D721Med (cell line): ENCODE measurements around the gene POU4F2.

Experiments used
- DNase-seq: peaks from one replicate; pipeline ENCODE4 v3.0.0; 2011; ENCODE audit warnings: low spot score; ENCODE audit not compliant: insufficient read length
- FAIRE-seq: peaks from 2 replicates; lab custom pipeline; 2011; peaks lifted over from hg19 to GRCh38; lab: Jason Lieb, UNC
- TF ChIP-seq, protein P1 (sequence below): IDR thresholded peaks from 2 replicates; pipeline ENCODE4 v1.5.1; 2012; ENCODE audit warnings: mild to moderate bottlenecking, control low read depth; ENCODE audit not compliant: insufficient read depth; ENCODE audit errors: missing control alignments

POU4F2 gene

GRCh38 chr4:146643812-146644401 is 5.2 kb downstream of the POU4F2 start:
- FAIRE-seq (no peak), DNase-seq (no peak)
- TF ChIP-seq, protein P1, sequence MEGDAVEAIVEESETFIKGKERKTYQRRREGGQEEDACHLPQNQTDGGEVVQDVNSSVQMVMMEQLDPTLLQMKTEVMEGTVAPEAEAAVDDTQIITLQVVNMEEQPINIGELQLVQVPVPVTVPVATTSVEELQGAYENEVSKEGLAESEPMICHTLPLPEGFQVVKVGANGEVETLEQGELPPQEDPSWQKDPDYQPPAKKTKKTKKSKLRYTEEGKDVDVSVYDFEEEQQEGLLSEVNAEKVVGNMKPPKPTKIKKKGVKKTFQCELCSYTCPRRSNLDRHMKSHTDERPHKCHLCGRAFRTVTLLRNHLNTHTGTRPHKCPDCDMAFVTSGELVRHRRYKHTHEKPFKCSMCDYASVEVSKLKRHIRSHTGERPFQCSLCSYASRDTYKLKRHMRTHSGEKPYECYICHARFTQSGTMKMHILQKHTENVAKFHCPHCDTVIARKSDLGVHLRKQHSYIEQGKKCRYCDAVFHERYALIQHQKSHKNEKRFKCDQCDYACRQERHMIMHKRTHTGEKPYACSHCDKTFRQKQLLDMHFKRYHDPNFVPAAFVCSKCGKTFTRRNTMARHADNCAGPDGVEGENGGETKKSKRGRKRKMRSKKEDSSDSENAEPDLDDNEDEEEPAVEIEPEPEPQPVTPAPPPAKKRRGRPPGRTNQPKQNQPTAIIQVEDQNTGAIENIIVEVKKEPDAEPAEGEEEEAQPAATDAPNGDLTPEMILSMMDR, result no peak

DNA sequence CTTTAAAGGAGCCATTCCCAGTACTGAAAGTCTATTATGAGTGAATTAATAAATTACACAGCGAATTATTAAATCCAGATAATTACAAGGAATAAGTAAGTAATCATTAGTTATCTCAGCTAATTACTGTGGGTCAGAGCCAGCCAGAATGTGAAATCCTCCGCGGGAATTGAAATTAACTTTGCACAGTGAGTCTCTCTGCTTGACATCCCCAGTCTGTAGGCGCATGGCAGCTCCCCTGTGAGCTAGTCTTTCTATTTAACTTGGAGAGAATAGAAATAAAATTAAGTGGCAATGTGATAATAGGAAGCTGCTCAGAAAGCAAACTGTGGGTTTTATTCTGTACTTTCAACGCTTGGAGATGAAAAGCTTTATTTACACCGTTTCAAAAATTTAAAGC is 7.2 kb downstream of the POU4F2 start:
- no peak for DNase-seq
- no peak for FAIRE-seq
- TF ChIP-seq, protein P1, result no peak

DNA sequence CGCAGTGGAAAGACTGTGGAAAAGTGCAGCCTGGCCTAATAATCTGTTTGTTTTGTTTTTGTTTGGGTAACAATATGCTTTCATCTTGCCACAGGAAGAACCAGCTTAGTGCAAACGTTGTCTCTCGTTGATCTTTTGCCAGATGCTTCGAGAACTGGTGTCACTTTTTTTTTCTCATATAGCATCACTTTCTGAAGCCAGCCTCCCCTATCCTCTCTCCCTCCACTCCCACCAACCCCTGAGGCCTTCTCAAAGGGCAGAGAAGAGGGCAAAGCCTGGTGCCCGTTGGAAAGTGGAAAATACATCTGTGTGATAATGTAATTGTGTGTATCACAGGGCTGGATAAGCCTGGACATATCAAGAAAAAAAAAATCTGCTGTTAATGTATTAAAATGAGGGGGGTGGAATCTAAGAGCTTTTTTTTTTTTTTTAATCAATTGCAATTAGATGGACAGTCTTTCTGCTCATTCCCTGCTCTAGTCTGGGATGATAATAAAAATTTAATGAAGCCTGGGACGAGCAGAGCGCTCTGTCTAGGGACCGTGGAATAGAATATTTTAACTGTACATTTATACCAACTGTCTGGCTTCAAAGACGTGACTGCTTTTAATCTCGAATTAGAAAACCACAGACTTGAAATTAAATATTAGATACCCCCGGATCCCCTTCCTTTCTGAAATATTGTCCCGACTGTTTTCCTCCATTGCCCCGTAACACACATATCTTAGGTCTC is 8.1 kb downstream of the POU4F2 start:
- DNase-seq, result no peak
- TF ChIP-seq, protein P1, result no peak
- FAIRE-seq, result no peak

GRCh38 chr4:146647615-146648460 is 9.1 kb downstream of the POU4F2 start:
- TF ChIP-seq, protein P1, result no peak
- no peak for FAIRE-seq

GRCh38 chr4:146648461-146648783 is 9.7 kb downstream of the POU4F2 start:
- TF ChIP-seq, protein P1, result no peak
- DNase-seq, result no peak

More at GRCh38 chr4:146647615-146648460, 9.1 kb downstream of the POU4F2 start:
- no peak for DNase-seq

DNA sequence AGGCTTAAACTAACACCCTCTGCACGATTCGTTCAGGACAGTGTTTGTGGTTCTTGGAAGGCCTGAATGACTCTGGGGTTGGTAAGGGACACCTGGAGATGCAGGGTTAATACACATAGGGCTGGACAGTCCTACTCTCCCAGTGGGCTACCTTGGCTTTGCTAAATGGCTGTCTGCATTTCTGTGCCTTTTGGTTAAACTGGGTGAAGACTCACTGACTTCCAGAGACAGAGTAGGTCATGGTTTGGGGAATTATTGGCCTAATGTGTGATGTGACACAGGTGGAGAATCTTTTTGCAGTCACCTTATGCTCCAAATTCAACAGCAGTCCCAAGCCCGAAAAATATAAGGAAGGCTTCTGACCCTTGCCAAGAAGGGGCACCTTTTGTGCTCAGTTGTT is 10.5 kb downstream of the POU4F2 start:
- FAIRE-seq (no peak), DNase-seq (no peak)
- TF ChIP-seq, protein P1, result no peak

More at GRCh38 chr4:146648461-146648783, 9.7 kb downstream of the POU4F2 start:
- FAIRE-seq, result no peak
